Measurements from ENCODE around the gene BMPR1B. TPM values are rescaled to one million over a fixed set of nuclear protein-coding genes. Genes with fewer than 3 reads are reported as not detected.

BMPR1B gene
- total and polyA plus RNA-seq, 12 donors, result 0.04 to 7.8 (median 2.5) TPM

GRCh38 chr4:94848326-94848725, 90.6 kb downstream of the BMPR1B start:
- WGBS, 2 donors, result 76 to 77% methylated on average over 3 of the region's 3 CpGs
- DNase-seq (no peak), ATAC-seq (no peak)
- no peak overlapping the region for H3K4me3 ChIP-seq
- no peak for TF ChIP-seq CTCF (IDR thresholded peaks at IDR 0.05)
- no peaks in the 10 kb centered on the region for H3K36me3 ChIP-seq
- no peak overlapping the region for H3K27ac ChIP-seq
- peaks cover 0 to 11% (median 0%) of the 10 kb centered on the region in 11 donors for H3K9me3 ChIP-seq
- intact Hi-C loops (cut with DNase I), result no loop called here
- peaks cover 0 to 10% (median 0%) of the 10 kb centered on the region in 7 donors for H3K27me3 ChIP-seq
- H3K4me1 ChIP-seq, result no peaks in the 10 kb centered on the region

DNA sequence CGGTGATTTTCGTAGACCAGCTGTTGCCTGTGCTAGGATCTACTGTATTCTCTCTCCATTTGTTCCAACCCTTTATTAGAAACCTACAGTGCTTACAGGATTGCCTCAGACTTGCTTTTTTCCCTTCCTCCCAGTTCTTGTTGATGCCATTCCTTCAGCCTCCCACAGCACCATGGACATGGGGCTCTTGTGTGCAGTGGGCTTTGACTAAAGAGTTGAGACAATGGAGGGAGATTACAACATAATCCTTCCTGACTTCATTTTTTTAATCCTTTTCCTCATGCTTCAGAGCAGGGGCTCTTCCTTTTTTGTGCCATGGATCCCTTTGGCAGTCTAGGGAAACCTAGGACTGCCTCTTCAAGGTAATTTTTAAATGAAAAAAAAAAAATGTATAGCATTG, 92.1 kb downstream of the BMPR1B start:
- no peak for DNase-seq
- intact Hi-C loops (cut with DNase I), result no loop called here
- peaks cover 0 to 11% (median 0%) of the 10 kb centered on the region in 11 donors for H3K9me3 ChIP-seq
- no peak for TF ChIP-seq CTCF (IDR thresholded peaks at IDR 0.05)
- no peak overlapping the region for H3K27ac ChIP-seq
- H3K36me3 ChIP-seq, result no peaks in the 10 kb centered on the region
- H3K4me1 ChIP-seq, result no peaks in the 10 kb centered on the region
- no peak for ATAC-seq
- WGBS, 2 donors, result 97 to 100% methylated on average over 2 of the region's 2 CpGs
- no peak overlapping the region for H3K4me3 ChIP-seq
- peaks cover 0 to 10% (median 0%) of the 10 kb centered on the region in 7 donors for H3K27me3 ChIP-seq

GRCh38 chr4:94852616-94853015, 94.9 kb downstream of the BMPR1B start:
- no peak overlapping the region for H3K27ac ChIP-seq
- H3K9me3 ChIP-seq, result no peaks in the 10 kb centered on the region
- peaks cover 0 to 3% (median 0%) of the 10 kb centered on the region in 7 donors for H3K27me3 ChIP-seq
- intact Hi-C loops (cut with DNase I), result no loop called here
- H3K4me3 ChIP-seq, result no peak overlapping the region
- H3K4me1 ChIP-seq, result no peaks in the 10 kb centered on the region
- no peak for DNase-seq
- WGBS, 2 donors, result 15 to 24% methylated on average over 1 of the region's 1 CpG
- no peak for TF ChIP-seq CTCF (IDR thresholded peaks at IDR 0.05)
- no peaks in the 10 kb centered on the region for H3K36me3 ChIP-seq
- no peak for ATAC-seq

GRCh38 chr4:94856030-94856429, 98.3 kb downstream of the BMPR1B start:
- WGBS, 2 donors, result 77 to 79% methylated on average over 3 of the region's 3 CpGs
- no peak for ATAC-seq
- H3K27me3 ChIP-seq, result no peaks in the 10 kb centered on the region

More at GRCh38 chr4:94856030-94856429, 98.3 kb downstream of the BMPR1B start:
- intact Hi-C loops (cut with DNase I), result no loop called here
- no peak overlapping the region for H3K4me3 ChIP-seq
- no peaks in the 10 kb centered on the region for H3K4me1 ChIP-seq
- no peak overlapping the region for H3K27ac ChIP-seq
- no peak for TF ChIP-seq CTCF (IDR thresholded peaks at IDR 0.05)
- no peaks in the 10 kb centered on the region for H3K9me3 ChIP-seq
- no peaks in the 10 kb centered on the region for H3K36me3 ChIP-seq
- no peak for DNase-seq
